Cortex of kidney (tissue), 1 donor: ENCODE data around the gene CRELD2.

Experiments used
- DNase-seq: peaks from one replicate; lab custom pipeline; 2025; lab: John Stamatoyannopoulos, UW

Gene CRELD2

DNA sequence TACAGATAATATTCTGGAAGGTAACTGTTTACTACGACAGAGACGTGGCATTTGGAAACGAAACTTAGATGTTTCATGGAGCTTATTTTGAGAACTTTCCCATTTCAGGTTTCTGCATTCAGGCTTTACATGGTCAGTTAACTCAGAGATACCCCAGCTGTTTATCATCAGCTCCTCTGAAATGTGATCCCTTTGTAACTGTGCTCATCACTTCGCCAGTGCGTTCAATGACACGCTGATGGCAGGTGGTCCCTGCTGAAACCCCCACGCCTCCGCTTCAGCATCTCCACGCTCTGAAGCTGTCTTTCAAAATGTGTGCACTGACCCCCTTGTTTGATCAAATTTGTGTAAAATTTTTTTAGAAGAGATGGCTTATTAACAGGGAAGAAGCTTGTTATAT is 30.7 kb upstream of the CRELD2 start:
- no peak for DNase-seq

DNA sequence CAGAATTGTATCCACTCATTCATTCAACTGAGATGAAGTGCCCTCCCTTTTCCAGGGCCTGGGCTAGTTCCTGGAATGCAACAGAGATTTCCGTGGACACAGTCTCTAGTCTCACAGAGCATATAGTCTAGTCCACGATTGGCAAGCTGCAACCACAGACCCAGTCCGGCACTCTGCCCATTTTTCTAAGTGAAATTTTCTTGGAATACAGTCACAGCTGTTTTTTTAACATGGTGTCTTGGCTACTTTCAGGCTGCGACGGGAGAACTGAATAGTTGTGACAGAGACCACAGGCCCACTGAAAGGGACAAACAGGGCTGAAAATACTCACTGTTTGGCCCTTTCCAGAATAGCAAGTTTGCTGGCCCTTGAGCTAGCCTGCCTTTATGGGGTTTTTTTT is 29.4 kb upstream of the CRELD2 start:
- no peak for DNase-seq

- no peak for DNase-seq
These were observed 26.1 kb upstream of the CRELD2 start for GRCh38 chr22:49892226-49892899.

DNA sequence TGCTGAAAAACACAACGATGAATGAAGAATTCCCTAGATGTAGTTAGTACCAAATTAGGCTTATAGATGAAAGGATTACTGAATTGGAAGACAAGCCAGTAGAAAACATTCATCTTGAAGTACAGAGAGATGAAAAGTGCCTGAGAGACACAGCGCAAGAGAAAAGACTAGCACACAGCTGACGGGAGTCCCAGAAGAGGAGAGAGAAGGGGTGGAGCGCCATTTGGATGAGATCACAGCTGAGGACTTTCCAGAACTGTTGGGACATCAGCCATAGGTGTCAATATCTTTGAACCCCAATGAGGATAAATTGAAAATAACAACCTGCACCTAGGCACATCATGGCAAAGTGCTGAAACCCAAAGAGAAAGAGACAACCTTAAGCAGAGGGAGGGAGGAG is 25.4 kb upstream of the CRELD2 start:
- DNase-seq, result no peak

GRCh38 chr22:49894322-49895054 is 23.9 kb upstream of the CRELD2 start:
- no peak for DNase-seq

- DNase-seq, result no peak
These were observed 22.2 kb upstream of the CRELD2 start for GRCh38 chr22:49896201-49896600.

GRCh38 chr22:49897015-49897684 is 21.3 kb upstream of the CRELD2 start:
- no peak for DNase-seq

DNA sequence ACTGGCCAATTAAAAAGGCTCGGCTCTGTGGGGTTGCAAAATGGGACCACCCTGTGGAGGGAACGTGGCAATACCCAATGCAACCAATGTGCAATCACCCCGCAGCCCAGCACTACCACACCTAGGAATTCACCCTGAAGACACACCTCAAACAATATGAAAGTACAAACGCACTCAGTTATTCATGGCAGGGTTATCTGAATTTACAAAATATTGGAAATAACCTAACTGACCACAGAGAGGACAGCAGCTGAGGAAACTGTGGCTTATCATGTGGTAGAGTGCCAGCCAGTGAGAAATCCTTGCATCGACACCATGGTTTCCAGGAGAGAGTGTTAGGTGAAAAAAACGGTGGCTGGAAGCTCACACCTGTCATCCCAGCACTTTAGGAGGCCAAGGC is 18.9 kb upstream of the CRELD2 start:
- no peak for DNase-seq

DNA sequence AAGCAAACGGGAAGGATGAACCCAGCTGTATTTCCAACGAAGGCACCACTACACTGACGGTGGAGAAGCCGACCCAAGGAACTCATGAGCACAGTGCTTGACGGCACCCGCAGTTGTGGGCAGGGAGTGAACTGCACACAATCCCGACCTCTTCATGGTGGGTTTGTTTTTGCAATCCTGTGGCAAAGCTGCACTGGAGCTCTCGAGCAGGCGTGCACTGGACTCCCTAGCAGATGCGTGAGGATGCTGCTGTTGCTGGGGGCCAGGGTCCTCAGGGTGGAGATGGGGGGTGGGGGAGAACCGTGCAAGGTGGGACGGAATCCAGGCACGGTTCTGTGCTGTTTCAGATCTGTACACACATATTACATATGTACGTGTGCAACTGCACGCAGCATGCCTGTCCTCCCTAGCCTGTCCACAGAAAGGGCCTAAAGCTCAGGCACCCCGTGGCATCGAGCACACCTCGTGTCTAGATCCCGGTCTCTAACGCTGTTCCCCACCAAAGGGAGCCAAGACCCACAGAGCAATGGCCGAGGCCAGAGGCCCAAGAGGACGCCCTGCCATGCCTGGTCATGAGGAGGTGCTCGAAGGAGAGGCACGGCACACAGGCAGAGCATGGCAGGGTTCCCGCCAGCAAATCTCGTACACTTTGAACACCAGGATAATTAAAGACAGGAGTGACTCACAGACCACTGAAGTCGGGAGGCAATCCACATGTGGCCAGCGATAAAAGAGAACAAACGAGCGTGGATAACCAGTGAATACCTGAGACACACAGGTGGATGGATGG is 17.8 kb upstream of the CRELD2 start:
- DNase-seq, result no peak

- DNase-seq, result no peak
These were observed 17.0 kb upstream of the CRELD2 start for GRCh38 chr22:49901457-49901856.

GRCh38 chr22:49903322-49904039 is 15.0 kb upstream of the CRELD2 start:
- DNase-seq, result no peak

- DNase-seq, result no peak
These were observed 14.4 kb upstream of the CRELD2 start for GRCh38 chr22:49904040-49904369.

DNA sequence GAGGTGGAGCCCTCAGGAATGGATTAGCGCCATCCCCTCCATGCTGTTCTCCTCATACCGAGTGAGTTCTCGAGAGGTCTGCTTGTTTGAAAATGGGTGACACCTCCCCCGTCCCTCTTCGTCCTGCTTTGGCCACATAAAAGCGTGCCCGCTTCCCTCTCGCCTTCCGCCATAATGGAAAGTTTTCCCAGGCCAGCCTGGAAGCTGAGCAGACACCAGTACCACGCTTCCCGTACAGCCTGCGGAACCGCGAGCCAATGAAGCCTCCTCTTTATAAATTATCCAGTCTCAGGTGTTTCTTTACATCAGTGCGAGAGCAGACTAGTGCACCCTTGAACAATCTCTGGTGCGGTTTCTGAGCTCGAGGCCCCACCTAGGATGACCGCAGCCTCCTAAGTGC is 13.0 kb upstream of the CRELD2 start:
- DNase-seq, result no peak

DNA sequence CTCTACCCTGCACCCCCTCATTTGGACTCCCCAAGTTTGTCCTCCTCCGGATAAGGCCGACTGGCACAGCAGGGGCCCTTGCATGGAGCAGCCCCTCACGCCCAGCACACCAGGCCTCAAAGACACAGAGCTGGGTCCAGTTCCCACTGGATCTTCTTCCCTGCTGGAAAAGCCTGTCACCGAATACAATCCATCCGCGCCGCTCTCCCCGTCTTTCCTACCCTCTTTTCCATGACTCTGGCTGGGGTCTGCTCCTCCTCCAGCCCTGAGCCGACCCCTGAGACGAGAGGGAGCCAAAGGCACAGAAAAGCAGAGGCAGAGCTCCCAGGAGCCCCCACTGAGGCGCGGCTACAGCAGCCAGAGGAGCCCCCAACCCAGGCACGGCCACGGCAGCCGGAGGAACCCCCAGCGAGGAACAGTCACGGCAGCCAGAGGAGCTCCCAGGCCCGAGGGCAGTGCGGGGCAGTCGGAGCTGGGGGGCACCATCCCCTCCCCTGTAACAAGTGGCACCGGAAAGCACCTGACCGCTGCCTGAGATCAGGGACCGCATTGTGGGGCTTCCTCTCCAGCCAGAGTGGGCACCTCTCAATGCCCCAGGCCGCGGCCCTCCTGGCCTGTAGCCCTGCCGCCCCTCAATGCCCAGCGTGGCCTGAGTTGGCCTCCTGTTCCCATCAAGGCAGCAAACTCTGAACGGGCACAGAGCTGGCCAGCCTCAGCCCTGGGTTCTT is 12.2 kb upstream of the CRELD2 start:
- DNase-seq, result no peak

- no peak for DNase-seq
These were observed 11.6 kb upstream of the CRELD2 start for GRCh38 chr22:49906799-49907290.

GRCh38 chr22:49907807-49908206 is 10.6 kb upstream of the CRELD2 start:
- DNase-seq, result no peak

DNA sequence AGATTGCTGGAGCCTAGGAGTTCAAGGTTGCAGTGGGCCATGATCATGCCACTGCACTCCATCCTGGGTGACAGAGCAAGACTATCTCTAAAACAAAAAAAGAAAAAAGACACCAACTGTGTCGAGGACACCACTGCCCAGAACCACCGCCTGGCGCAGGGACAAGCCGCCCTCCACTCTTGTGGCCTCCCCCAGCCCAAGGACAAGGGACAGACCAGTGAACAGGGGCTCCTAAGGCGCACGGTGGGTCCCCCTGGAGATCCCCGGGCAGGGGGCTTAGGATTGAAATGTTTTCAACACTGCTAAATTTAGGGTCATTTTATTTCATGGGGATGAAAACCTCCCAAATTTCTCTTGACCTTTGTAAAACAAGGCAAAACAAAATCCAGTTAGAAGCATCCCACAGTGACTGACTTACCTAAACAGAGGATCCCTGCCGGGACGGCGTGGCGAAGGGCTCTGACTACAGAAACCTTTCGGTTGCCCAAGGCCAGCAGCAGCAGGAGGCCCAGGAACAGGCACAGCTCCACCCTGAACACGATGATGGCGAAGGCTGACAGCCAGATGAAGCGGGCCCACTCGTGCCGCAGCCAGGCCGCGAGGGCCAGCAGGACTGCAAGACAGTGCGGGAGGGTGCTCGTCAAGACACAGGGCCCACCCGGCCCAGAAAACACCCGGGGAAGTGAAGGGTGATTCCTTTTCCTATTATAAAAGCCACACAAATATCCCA is 8.8 kb upstream of the CRELD2 start:
- DNase-seq, result no peak

- no peak for DNase-seq
These were observed 7.9 kb upstream of the CRELD2 start for GRCh38 chr22:49910229-49911155.
